ENCODE results near the gene SPIN2A.

- TF ChIP-seq CTCF (conservative IDR thresholded peaks at IDR 0.05; ENCODE audit: low read depth in 2 of 2): no peak
- TF ChIP-seq EZH2 (IDR thresholded peaks at IDR 0.05; ENCODE audit: low read depth, unreplicated experiment): no peak
- TF ChIP-seq POLR2AphosphoS5 (IDR thresholded peaks at IDR 0.05; ENCODE audit: low read depth): no peak
Observed at GRCh38 chrX:57133706-57134105, 3.5 kb downstream of the SPIN2A start.

Data from GM23338 (cell line).